ENCODE measurements around the gene MCUR1. TPM values are rescaled to one million over a fixed set of nuclear protein-coding genes. Genes with fewer than 3 reads are reported as not detected.
A peak's percentile ranks its signal among the peaks of the same experiment; 100 is the strongest.

The MCUR1 gene
- total and polyA plus RNA-seq, 2 donors (not counting 1 experiment from before 2014, with no cell fraction given) = 4.6 to 10.6 TPM

GRCh38 chr6:13762611-13763441 is 51.5 kb downstream of the MCUR1 start:
- ATAC-seq (ENCODE audit: low read depth) (peak; percentile 37), DNase-seq (peak; percentile 48)
- H3K4me3 ChIP-seq (ENCODE audit: control extremely low read depth in 1 of 5, extremely low read depth in 1 of 5, insufficient read depth in 1 of 5, low read depth in 2 of 5, low read length in 4 of 5) = no peak overlapping the region
- peak overlapping the region; percentile 43 for H3K4me2 ChIP-seq (replicated peaks; ENCODE audit: low read depth, low read length, poor library complexity, severe bottlenecking)
- Mint-ChIP-seq H3K4me3 (peak overlapping the region; percentile 24), H3K9me3 (ENCODE audit: insufficient read depth) (no peaks in the 10 kb centered on the region), H3K27me3 (peaks cover 6% of the 10 kb centered on the region), H3K27ac (no peak overlapping the region), H3K4me1 (peaks cover 47% of the 10 kb centered on the region)
- H3K27ac ChIP-seq (ENCODE audit: low read length in 2 of 2) = no peak overlapping the region
- peaks cover 24 to 29% of the 10 kb centered on the region in 2 donors for H3K4me1 ChIP-seq (ENCODE audit: control insufficient read depth in 2 of 2, insufficient read depth in 2 of 2, low read length in 2 of 2)
- H2AFZ ChIP-seq (ENCODE audit: insufficient read depth, low read depth, low read length, poor library complexity, severe bottlenecking) = no peak overlapping the region
- H4K20me1 ChIP-seq (ENCODE audit: control insufficient read depth, insufficient read depth, low read length, poor library complexity, severe bottlenecking) = no peaks in the 10 kb centered on the region
- 24% methylated on average over 3 of the region's 6 CpGs for WGBS (ENCODE audit: insufficient coverage)
- POLR2A ChIA-PET = interaction anchor here (0.6 kb wide), 1 partner anchor 831 kb away, joined by 3 read pairs; no protein-coding TSS in a partner anchor
- H3K9me3 ChIP-seq (ENCODE audit: control extremely low read depth in 1 of 3, control insufficient read depth in 2 of 3, insufficient read depth in 1 of 3, low read length in 2 of 3) = peaks cover 0 to 7% (median 4%) of the 10 kb centered on the region in 3 donors
- intact Hi-C loops (cut with micrococcal nuclease) = no loop called here
- TF ChIP-seq CTCF (IDR thresholded peaks at IDR 0.05) (no peak), EZH2 (IDR thresholded peaks at IDR 0.05; ENCODE audit: borderline replicate concordance, insufficient read depth, low read depth, low read length, poor library complexity, severe bottlenecking) (no peak)
- H3K27me3 ChIP-seq (replicated peaks in 1 of 4; ENCODE audit: control extremely low read depth in 1 of 4, control insufficient read depth in 3 of 4, insufficient read depth in 4 of 4, low read length in 3 of 4) = no peaks in the 10 kb centered on the region
- no peaks in the 10 kb centered on the region for H3K36me3 ChIP-seq (replicated peaks in 1 of 2; ENCODE audit: control extremely low read depth in 1 of 2, control insufficient read depth in 1 of 2, extremely low read depth in 1 of 2, insufficient read depth in 2 of 2, low read length in 1 of 2)
- no peaks in the 10 kb centered on the region for H3K79me2 ChIP-seq (ENCODE audit: control insufficient read depth, insufficient read depth, low read length)
- CTCF ChIA-PET = interaction anchor here (0.6 kb wide), 1 partner anchor 214 kb away, joined by 3 read pairs; no protein-coding TSS in a partner anchor
- H3K9ac ChIP-seq (ENCODE audit: low read length) = no peak overlapping the region
